Heart left ventricle (tissue), 13 donors: ENCODE measurements around the gene RABGAP1.

Experiments
- POLR2A ChIP-seq, 2 donors: fragments of 450-650 bp; IDR thresholded peaks; one replicate each; pipeline ENCODE4 v1.6.1; 2017; ENCODE audit warnings: antibody characterized with exemption in 2 of 2, mild to moderate bottlenecking in 2 of 2, moderate library complexity in 2 of 2
- TF ChIP-seq, protein P1 (sequence below), 12 donors: fragments of 200-600 bp; sonication (generic) in 4 of 12; IDR thresholded peaks; one replicate each; pipeline versions ENCODE4 v1.5.0 to v1.8.0; 2018 to 2022; ENCODE audit warnings: antibody characterized with exemption in 12 of 12, mild to moderate bottlenecking in 5 of 12
- donor health status: ischemic (EF 13 %, LVEDD 7.1; RV severe dilation, severe dysfunction).
- donor health status: DM: no; HTN: yes; CAD: no.
- donor health status: DM: no; HTN: no; CAD: no.
- donor health status: ischemic (EF 25% LVEDD 6.9; RV normal size, moderate dysfunction).
- donor health status: ischemic (EF 25% LVEDD 5.7; RV mildly dilated, moderate dysfunction).
- donor health status: ischemic (EF 35%, LVEDD 5.7; RV mildly dilated, moderate dysfunction).
- donor health status: nonischemic (EF 11% LVEDD 7.7; RV severe dilation, severe dysfunction).
- donor health status: DM: yes; HTN: yes; CAD: no.
- donor health status: PGD.
- donor health status: ischemic (EF 29% LVEDD 5.4; RV normal size, mild dysfunction).
- donor health status: nonischemic (EF 23%, LVEDD 6.1; RV moderate dilation, normal function).

GRCh38 chr9:123115146-123115913 lies 174.5 kb downstream of the RABGAP1 start:
- TF ChIP-seq, protein P1, sequence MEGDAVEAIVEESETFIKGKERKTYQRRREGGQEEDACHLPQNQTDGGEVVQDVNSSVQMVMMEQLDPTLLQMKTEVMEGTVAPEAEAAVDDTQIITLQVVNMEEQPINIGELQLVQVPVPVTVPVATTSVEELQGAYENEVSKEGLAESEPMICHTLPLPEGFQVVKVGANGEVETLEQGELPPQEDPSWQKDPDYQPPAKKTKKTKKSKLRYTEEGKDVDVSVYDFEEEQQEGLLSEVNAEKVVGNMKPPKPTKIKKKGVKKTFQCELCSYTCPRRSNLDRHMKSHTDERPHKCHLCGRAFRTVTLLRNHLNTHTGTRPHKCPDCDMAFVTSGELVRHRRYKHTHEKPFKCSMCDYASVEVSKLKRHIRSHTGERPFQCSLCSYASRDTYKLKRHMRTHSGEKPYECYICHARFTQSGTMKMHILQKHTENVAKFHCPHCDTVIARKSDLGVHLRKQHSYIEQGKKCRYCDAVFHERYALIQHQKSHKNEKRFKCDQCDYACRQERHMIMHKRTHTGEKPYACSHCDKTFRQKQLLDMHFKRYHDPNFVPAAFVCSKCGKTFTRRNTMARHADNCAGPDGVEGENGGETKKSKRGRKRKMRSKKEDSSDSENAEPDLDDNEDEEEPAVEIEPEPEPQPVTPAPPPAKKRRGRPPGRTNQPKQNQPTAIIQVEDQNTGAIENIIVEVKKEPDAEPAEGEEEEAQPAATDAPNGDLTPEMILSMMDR (IDR thresholded peaks at IDR 0.05), result no peak
- no peak for TF ChIP-seq POLR2A (IDR thresholded peaks at IDR 0.05)
